Measurements from ENCODE around the gene TRAM2. TPM values are rescaled to one million over a fixed set of nuclear protein-coding genes. Genes with fewer than 3 reads are reported as not detected.

TRAM2 gene
- total RNA-seq, 2 donors from 2014 or later: 16.9 to 20.5 TPM

DNA sequence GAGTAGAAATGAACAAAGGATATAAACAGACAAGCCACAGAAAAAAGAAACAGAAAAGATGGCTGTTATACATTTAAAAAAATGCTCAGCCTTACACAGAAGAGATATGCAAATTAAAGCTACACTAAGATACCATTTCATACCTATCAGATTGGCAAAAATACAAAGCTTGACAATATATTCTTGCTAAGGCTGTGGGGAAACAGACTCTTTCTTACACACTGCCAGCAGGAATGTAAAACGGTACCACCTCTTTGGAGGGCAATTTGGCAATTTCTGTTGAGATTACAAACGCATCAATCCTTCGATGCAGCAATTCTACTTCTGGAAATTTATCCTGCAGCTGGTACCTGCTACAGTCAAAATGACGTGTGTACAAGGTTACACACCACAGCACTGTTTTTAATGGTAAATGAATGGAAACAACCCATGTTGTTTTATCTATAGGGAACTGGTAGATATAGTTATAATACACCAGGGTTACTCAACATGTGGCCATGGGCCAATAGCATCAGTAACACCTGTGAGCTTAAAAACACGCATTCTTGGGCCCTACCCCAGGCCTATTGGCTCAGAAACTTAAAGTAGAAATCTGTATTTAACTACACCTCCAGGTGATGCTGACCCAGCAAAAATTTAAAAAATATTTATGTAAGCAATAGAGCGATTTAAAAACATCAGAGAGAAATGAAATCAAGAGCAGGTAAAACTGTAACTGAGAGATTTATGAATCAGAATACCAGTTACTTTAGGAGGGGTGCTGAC, 53.3 kb downstream of the TRAM2 start:
- no peak overlapping the region for H3K27ac Mint-ChIP-seq
- WGBS, 2 experiments (ENCODE audit: insufficient coverage in 1 of 2, insufficient read length in 1 of 2): 88 to 90% methylated on average over 6 of the region's 6 CpGs
- no peaks in the 10 kb centered on the region for H3K27me3 ChIP-seq (ENCODE audit: control insufficient read depth, insufficient read depth, low read length, poor library complexity, severe bottlenecking)

GRCh38 chr6:52522655-52523054, 54.2 kb downstream of the TRAM2 start:
- Histone ChIP-seq H3K36me3 (ENCODE audit: control insufficient read depth, insufficient read depth, low read length) (no peaks in the 10 kb centered on the region), H3K4me3 (ENCODE audit: low read length) (no peak overlapping the region), H3K9me3 (ENCODE audit: control insufficient read depth, low read length) (no peaks in the 10 kb centered on the region), H3K27me3 (ENCODE audit: control insufficient read depth, insufficient read depth, low read length, poor library complexity, severe bottlenecking) (no peaks in the 10 kb centered on the region), H3K27ac (ENCODE audit: low read depth, low read length) (no peak overlapping the region), H3K9ac (ENCODE audit: extremely low read depth, low read length, poor library complexity, severe bottlenecking) (no peak overlapping the region), H3K4me1 (ENCODE audit: control insufficient read depth, insufficient read depth, low read length) (peaks cover 6% of the 10 kb centered on the region)
- H3K4me3 Mint-ChIP-seq: no peak overlapping the region
- H3K36me3 Mint-ChIP-seq (ENCODE audit: low read depth): peaks cover 14% of the 10 kb centered on the region
- no peaks in the 10 kb centered on the region for H3K9me3 Mint-ChIP-seq
- TF ChIP-seq, protein P1, sequence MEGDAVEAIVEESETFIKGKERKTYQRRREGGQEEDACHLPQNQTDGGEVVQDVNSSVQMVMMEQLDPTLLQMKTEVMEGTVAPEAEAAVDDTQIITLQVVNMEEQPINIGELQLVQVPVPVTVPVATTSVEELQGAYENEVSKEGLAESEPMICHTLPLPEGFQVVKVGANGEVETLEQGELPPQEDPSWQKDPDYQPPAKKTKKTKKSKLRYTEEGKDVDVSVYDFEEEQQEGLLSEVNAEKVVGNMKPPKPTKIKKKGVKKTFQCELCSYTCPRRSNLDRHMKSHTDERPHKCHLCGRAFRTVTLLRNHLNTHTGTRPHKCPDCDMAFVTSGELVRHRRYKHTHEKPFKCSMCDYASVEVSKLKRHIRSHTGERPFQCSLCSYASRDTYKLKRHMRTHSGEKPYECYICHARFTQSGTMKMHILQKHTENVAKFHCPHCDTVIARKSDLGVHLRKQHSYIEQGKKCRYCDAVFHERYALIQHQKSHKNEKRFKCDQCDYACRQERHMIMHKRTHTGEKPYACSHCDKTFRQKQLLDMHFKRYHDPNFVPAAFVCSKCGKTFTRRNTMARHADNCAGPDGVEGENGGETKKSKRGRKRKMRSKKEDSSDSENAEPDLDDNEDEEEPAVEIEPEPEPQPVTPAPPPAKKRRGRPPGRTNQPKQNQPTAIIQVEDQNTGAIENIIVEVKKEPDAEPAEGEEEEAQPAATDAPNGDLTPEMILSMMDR (conservative IDR thresholded peaks at IDR 0.05): no peak
- no peaks in the 10 kb centered on the region for H3K27me3 Mint-ChIP-seq (ENCODE audit: insufficient read depth)
- DNase-seq: no peak
- 93 to 96% methylated on average over 2 to 3 of the region's 3 CpGs for WGBS, 2 experiments (ENCODE audit: insufficient coverage in 1 of 2, insufficient read length in 1 of 2)
- no peak overlapping the region for H3K27ac Mint-ChIP-seq
- H3K4me1 Mint-ChIP-seq: peaks cover 31% of the 10 kb centered on the region

More for the DNA sequence above, 53.3 kb downstream of the TRAM2 start:
- no peak overlapping the region for H3K4me3 Mint-ChIP-seq
- H3K36me3 Mint-ChIP-seq (ENCODE audit: low read depth): peaks cover 15% of the 10 kb centered on the region
- no peaks in the 10 kb centered on the region for H3K27me3 Mint-ChIP-seq (ENCODE audit: insufficient read depth)
- TF ChIP-seq, protein P1 (conservative IDR thresholded peaks at IDR 0.05): no peak
- H3K9ac ChIP-seq (ENCODE audit: extremely low read depth, low read length, poor library complexity, severe bottlenecking): no peak overlapping the region
- H3K27ac ChIP-seq (ENCODE audit: low read depth, low read length): no peak overlapping the region
- no peaks in the 10 kb centered on the region for H3K9me3 Mint-ChIP-seq
- no peaks in the 10 kb centered on the region for H3K9me3 ChIP-seq (ENCODE audit: control insufficient read depth, low read length)
- peaks cover 22% of the 10 kb centered on the region for H3K4me1 Mint-ChIP-seq
- no peak for DNase-seq
- H3K4me1 ChIP-seq (ENCODE audit: control insufficient read depth, insufficient read depth, low read length): peaks cover 2% of the 10 kb centered on the region
- H3K4me3 ChIP-seq (ENCODE audit: low read length): no peak overlapping the region
- no peaks in the 10 kb centered on the region for H3K36me3 ChIP-seq (ENCODE audit: control insufficient read depth, insufficient read depth, low read length)

- Histone ChIP-seq H3K36me3 (ENCODE audit: control insufficient read depth, insufficient read depth, low read length) (no peaks in the 10 kb centered on the region), H3K9me3 (ENCODE audit: control insufficient read depth, low read length) (no peaks in the 10 kb centered on the region), H3K9ac (ENCODE audit: extremely low read depth, low read length, poor library complexity, severe bottlenecking) (no peak overlapping the region), H3K4me1 (ENCODE audit: control insufficient read depth, insufficient read depth, low read length) (peaks cover 11% of the 10 kb centered on the region), H3K27me3 (ENCODE audit: control insufficient read depth, insufficient read depth, low read length, poor library complexity, severe bottlenecking) (no peaks in the 10 kb centered on the region), H3K27ac (ENCODE audit: low read depth, low read length) (no peak overlapping the region), H3K4me3 (ENCODE audit: low read length) (no peak overlapping the region)
- Mint-ChIP-seq H3K27ac (no peak overlapping the region), H3K36me3 (ENCODE audit: low read depth) (peaks cover 14% of the 10 kb centered on the region), H3K4me3 (no peak overlapping the region), H3K4me1 (peaks cover 34% of the 10 kb centered on the region), H3K27me3 (ENCODE audit: insufficient read depth) (no peaks in the 10 kb centered on the region), H3K9me3 (no peaks in the 10 kb centered on the region)
- 88 to 90% methylated on average over 5 to 7 of the region's 7 CpGs for WGBS, 2 experiments (ENCODE audit: insufficient coverage in 1 of 2, insufficient read length in 1 of 2)
- no peak for DNase-seq
- TF ChIP-seq, protein P1 (conservative IDR thresholded peaks at IDR 0.05): no peak
Measured at GRCh38 chr6:52522151-52522626, 54.7 kb downstream of the TRAM2 start.
